ENCODE data around the gene NUP98.
A peak's percentile ranks its signal among the peaks of the same experiment; 100 is the strongest.
"Not testable (repeated sequence)": the region's sequence is repeated elsewhere in the genome, so short reads cannot be mapped to it uniquely, and the experiment has no call there.

The NUP98 gene

GRCh38 chr11:3773180-3773579 lies 24.2 kb downstream of the NUP98 start:
- DNase-seq (ENCODE audit: low read depth), result no peak
- no peak overlapping the region for H3K4me3 ChIP-seq (ENCODE audit: control insufficient read depth, low read depth, low read length)
- TF ChIP-seq CTCF (IDR thresholded peaks at IDR 0.05; ENCODE audit: control insufficient read depth, insufficient read depth, low read depth, low read length, missing control alignments), result no peak

GRCh38 chr11:3767536-3767935 lies 29.8 kb downstream of the NUP98 start:
- no peak for DNase-seq (ENCODE audit: low read depth)
- no peak for TF ChIP-seq CTCF (IDR thresholded peaks at IDR 0.05; ENCODE audit: control insufficient read depth, insufficient read depth, low read depth, low read length, missing control alignments)
- H3K4me3 ChIP-seq (ENCODE audit: control insufficient read depth, low read depth, low read length), result no peak overlapping the region

GRCh38 chr11:3766836-3767235 lies 30.5 kb downstream of the NUP98 start:
- DNase-seq (ENCODE audit: low read depth); H3K4me3 ChIP-seq (ENCODE audit: control insufficient read depth, low read depth, low read length): not testable (repeated sequence)

GRCh38 chr11:3764266-3764665 lies 33.1 kb downstream of the NUP98 start:
- DNase-seq (ENCODE audit: low read depth), result no peak
- TF ChIP-seq CTCF (IDR thresholded peaks at IDR 0.05; ENCODE audit: control insufficient read depth, insufficient read depth, low read depth, low read length, missing control alignments), result no peak
- no peak overlapping the region for H3K4me3 ChIP-seq (ENCODE audit: control insufficient read depth, low read depth, low read length)

- no peak for DNase-seq (ENCODE audit: low read depth)
- no peak overlapping the region for H3K4me3 ChIP-seq (ENCODE audit: control insufficient read depth, low read depth, low read length)
- no peak for TF ChIP-seq CTCF (IDR thresholded peaks at IDR 0.05; ENCODE audit: control insufficient read depth, insufficient read depth, low read depth, low read length, missing control alignments)
Observed at GRCh38 chr11:3755151-3755550, 42.2 kb downstream of the NUP98 start.

- no peak for DNase-seq (ENCODE audit: low read depth)
- TF ChIP-seq CTCF (IDR thresholded peaks at IDR 0.05; ENCODE audit: control insufficient read depth, insufficient read depth, low read depth, low read length, missing control alignments), result no peak
- H3K4me3 ChIP-seq (ENCODE audit: control insufficient read depth, low read depth, low read length), result no peak overlapping the region
Observed at GRCh38 chr11:3753110-3753509, 44.2 kb downstream of the NUP98 start.

GRCh38 chr11:3747704-3748103 lies 49.6 kb downstream of the NUP98 start:
- H3K4me3 ChIP-seq (ENCODE audit: control insufficient read depth, low read depth, low read length), result no peak overlapping the region
- TF ChIP-seq CTCF (IDR thresholded peaks at IDR 0.05; ENCODE audit: control insufficient read depth, insufficient read depth, low read depth, low read length, missing control alignments), result no peak
- peak; percentile 48 for DNase-seq (ENCODE audit: low read depth)
